HL-60 (cell line): ENCODE measurements around the gene MAP4K2.

Experiments
- CTCF ChIP-seq: IDR thresholded peaks from one replicate; pipeline ENCODE4 v1.5.1; 2011; ENCODE audit warnings: low read length, control low read depth, inconsistent platforms; ENCODE audit not compliant: insufficient read depth
- GABPA ChIP-seq: IDR thresholded peaks from 2 replicates; pipeline ENCODE4 v1.6.1; 2012; ENCODE audit warnings: low read depth
- POLR2AphosphoS5 ChIP-seq: IDR thresholded peaks from 2 replicates; pipeline ENCODE4 v1.6.1; 2012; ENCODE audit warnings: low read depth
- REST ChIP-seq: IDR thresholded peaks from 2 replicates; pipeline ENCODE4 v1.6.1; 2012; ENCODE audit warnings: low read depth; ENCODE audit not compliant: insufficient replicate concordance

- TF ChIP-seq CTCF (no peak), POLR2AphosphoS5 (no peak; the same call in 1 of the 2 replicates), GABPA (no peak), REST (no peak)
Measured at GRCh38 chr11:64850979-64851567, 48.1 kb upstream of the MAP4K2 start.
